Fibroblast of pulmonary artery (primary cell): ENCODE data around the gene GREB1L.
"Not testable (repeated sequence)": the region's sequence is repeated elsewhere in the genome, so short reads cannot be mapped to it uniquely, and the experiment has no call there.

Experiments
- DNase-seq: peaks from one replicate; pipeline ENCODE4 v3.0.0-alpha.2; 2010; ENCODE audit warnings: low read depth
- H3K4me3 ChIP-seq: replicated peaks from 2 replicates; pipeline ENCODE4 v1.5.1; 2011; ENCODE audit warnings: low read depth, mild to moderate bottlenecking, control low read depth, low read length, moderate library complexity
- CTCF ChIP-seq: IDR thresholded peaks from 2 replicates; pipeline ENCODE4 v1.5.1; 2011; ENCODE audit warnings: mild to moderate bottlenecking, control low read depth, low read length, inconsistent platforms; ENCODE audit errors: missing control alignments

GREB1L gene

DNA sequence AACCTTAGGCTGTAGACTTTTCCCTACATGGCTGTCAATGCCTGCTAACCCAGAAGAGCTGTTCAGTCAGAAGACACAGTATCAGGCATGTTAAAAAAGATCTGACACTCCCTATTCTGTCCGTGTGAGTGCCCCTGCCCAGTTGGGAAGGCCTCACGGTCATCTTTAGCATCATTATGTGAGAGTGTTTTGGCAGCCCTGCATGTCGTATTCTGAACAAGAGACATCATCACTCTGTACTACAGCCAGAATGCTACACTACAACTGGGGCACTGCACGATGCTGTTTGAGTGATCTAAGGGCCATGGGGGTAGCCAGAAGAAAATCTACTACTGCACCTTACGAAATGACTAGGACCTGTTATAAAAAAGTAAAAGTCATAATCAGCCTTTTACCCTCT lies 67.2 kb downstream of the GREB1L start:
- no peak overlapping the region for H3K4me3 ChIP-seq
- TF ChIP-seq CTCF: no peak
- no peak for DNase-seq

GRCh38 chr18:21311980-21312379 lies 69.9 kb downstream of the GREB1L start:
- not testable (repeated sequence) for H3K4me3 ChIP-seq, DNase-seq

- no peak for TF ChIP-seq CTCF
- DNase-seq: no peak
Measured at GRCh38 chr18:21313576-21313975, 71.5 kb downstream of the GREB1L start.

DNA sequence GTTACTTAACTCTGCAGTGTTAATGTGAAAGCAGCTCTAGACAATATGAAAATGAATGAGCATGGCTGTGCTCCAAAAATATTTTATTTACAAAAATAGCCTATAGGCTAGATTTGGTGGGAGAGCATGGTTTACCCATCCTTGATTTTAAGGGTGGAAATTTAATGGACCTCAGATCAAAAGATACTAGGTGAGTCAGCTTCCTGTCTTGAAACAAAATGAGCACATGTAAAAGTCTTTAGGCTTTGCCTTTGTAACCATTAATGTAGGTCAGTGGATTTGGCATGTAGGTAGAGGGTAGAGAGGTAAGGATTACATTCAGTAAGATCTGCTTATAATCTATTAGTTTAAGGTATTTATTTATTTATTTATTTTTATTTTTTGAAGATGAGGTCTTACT lies 72.7 kb downstream of the GREB1L start:
- H3K4me3 ChIP-seq: no peak overlapping the region
- TF ChIP-seq CTCF: no peak
- no peak for DNase-seq

More at GRCh38 chr18:21313576-21313975, 71.5 kb downstream of the GREB1L start:
- H3K4me3 ChIP-seq: no peak overlapping the region

DNA sequence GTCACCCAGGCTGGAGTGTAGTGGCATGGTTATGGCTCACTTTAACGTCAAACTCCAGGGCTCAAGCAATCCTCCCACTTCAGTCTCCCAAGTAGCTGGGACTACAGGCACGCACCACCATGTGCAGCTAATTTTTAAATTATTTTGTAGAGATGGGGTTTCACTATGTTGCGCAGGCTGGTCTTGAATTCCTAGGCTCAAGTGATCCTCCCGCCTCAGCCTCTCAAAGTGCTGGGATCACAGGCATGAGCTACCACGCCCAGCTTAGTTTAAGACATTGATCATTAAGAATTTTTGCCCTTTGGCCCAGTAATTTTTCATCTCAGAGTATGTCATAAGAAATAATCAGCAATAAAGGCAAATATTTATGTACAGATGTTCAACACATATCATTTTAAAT lies 73.1 kb downstream of the GREB1L start:
- DNase-seq, H3K4me3 ChIP-seq: not testable (repeated sequence)

DNA sequence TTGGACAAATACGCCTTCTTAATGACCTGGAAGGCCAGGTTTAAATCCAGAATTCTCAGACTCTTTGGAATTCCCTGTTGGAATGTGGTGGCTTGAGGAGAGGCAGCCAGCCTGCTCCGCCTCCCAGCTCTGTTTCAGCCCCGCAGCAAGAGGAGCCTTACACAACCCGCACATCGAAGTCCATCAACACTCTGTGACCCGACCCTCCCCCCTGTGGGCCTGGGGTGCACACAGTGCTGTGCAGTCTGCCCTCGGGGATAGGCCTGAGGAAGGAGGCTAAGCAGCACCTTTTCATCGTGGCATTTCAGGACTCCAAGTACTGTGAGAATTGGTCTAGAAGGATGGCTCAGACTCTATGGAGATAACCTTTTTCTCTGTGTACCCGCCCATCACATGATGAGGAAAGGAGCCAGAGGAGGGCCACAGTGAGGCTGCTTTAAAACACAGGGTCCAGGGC lies 73.7 kb downstream of the GREB1L start:
- no peak for TF ChIP-seq CTCF
- no peak for DNase-seq
- H3K4me3 ChIP-seq: no peak overlapping the region

GRCh38 chr18:21316296-21316695 lies 74.3 kb downstream of the GREB1L start:
- DNase-seq: no peak
- H3K4me3 ChIP-seq: no peak overlapping the region

DNA sequence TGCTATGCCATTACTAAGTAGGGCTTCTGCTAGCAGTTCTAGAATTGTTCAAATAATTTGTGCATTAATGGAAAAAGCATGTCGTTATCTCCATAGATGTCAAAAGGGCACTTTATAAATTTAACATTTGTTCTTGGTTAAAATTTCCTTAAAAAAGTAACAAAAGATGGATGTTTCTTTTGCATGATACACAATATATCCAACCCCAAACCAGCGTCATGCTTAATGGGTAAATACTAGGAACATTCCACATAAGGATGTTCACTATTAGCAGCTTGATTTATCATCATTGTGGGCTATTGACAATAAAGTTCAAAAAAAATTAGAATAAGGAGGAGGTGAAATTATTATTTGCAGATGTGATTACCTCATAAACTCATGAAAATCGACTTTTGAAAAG lies 79.7 kb downstream of the GREB1L start:
- no peak overlapping the region for H3K4me3 ChIP-seq
- TF ChIP-seq CTCF: no peak
- DNase-seq: no peak

More at GRCh38 chr18:21316296-21316695, 74.3 kb downstream of the GREB1L start:
- TF ChIP-seq CTCF: no peak
